GM21737 (cell line): ENCODE measurements around the gene EXT2.

Experiments used
- ATAC-seq: cut with Tn5 transposase; IDR thresholded peaks from one replicate; pipeline ENCODE4 v1.9.1; 2021; ENCODE audit warnings: mild to moderate bottlenecking, moderate library complexity; ENCODE audit not compliant: unreplicated experiment

EXT2 gene

DNA sequence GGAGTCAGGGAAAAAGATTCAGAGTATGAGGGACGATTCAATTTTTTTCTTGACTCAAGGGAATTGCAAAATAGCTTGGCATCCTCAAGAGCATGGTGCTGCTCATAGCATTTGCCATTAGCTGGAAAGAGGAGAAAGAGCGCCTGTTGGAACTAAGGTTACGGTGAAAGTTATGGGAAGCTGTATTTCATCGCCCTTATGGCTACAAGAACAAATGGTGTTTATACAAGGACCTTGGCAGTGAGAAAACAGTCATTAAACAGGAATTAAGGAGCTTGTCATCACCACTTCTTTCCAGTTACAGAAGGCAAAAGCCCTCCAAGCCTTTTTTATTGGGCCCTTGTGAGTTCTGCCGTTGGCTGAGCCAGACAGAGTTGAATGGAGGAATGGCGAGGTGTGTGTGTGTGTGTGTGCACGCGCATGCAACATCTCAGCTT, 140.3 kb downstream of the EXT2 start:
- no peak for ATAC-seq

DNA sequence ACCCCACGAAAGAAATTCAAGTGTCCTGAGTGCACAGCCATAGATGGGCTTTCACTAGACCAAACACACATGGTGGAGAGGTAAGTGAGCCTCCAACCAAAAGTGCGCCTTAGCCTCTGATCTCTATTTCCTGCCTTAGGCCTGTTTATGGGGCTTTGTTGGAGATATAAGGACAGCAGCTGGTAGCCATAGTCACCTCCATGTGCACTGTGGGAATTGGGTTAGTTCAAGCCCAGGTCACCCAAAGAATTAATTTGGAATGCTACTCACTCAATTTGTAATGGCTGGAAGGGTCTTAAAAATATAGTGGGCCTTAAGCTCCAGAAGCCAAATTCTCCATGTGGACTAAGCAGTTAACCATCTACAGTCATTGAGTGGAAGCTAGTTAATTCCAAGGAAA, 140.8 kb downstream of the EXT2 start:
- no peak for ATAC-seq

- no peak for ATAC-seq
Observed at GRCh38 chr11:44237156-44237555, 141.7 kb downstream of the EXT2 start.

GRCh38 chr11:44241851-44242250, 146.4 kb downstream of the EXT2 start:
- ATAC-seq = no peak

- no peak for ATAC-seq
Observed at GRCh38 chr11:44243086-44243485, 147.6 kb downstream of the EXT2 start.

- ATAC-seq = no peak
Observed at GRCh38 chr11:44243595-44244343, 148.3 kb downstream of the EXT2 start.

GRCh38 chr11:44244639-44245310, 149.3 kb downstream of the EXT2 start:
- no peak for ATAC-seq

- no peak for ATAC-seq
Observed at GRCh38 chr11:44246726-44247125, 151.2 kb downstream of the EXT2 start.

GRCh38 chr11:44247508-44247907, 152.0 kb downstream of the EXT2 start:
- no peak for ATAC-seq

DNA sequence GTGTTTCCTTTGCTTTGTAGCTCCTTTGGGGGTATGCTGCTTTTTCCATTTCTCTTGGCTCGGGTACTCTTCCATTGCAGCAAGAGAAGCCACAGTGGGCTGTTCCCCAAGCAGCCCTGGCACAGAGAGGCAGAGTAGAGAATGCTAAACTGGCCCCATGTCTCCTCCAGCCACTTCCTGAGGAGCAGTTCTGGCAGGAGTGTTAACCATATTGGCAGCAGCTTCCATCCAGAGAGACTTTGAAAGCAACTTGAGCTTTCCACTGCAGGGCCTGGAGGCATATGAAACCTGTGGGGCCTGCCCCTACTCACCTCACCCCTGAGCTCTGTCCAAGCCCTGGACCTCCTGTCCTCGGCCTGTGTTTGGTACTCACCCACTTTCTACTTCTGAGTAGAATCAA, 152.6 kb downstream of the EXT2 start:
- ATAC-seq = no peak

DNA sequence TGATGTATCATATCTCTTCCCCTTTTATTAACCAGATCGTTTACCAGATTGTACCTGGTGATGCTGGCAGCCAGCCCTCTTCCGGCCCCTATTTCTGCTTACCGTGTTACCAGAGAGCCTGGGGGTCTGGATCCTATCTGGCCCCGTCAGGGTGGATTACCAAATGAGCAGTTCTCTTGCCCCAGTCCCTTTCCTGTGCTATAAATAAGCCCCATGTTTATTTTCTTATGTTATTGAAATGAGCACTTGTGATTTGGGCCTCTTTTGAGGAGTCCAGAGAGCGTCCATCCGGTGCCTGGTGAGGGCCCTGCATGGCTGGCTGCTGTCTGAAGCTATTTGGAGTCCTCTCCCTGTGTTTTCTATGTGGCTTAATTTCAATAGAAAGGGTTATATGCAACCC, 154.9 kb downstream of the EXT2 start:
- no peak for ATAC-seq

- no peak for ATAC-seq
Observed at GRCh38 chr11:44252999-44253602, 157.6 kb downstream of the EXT2 start.

DNA sequence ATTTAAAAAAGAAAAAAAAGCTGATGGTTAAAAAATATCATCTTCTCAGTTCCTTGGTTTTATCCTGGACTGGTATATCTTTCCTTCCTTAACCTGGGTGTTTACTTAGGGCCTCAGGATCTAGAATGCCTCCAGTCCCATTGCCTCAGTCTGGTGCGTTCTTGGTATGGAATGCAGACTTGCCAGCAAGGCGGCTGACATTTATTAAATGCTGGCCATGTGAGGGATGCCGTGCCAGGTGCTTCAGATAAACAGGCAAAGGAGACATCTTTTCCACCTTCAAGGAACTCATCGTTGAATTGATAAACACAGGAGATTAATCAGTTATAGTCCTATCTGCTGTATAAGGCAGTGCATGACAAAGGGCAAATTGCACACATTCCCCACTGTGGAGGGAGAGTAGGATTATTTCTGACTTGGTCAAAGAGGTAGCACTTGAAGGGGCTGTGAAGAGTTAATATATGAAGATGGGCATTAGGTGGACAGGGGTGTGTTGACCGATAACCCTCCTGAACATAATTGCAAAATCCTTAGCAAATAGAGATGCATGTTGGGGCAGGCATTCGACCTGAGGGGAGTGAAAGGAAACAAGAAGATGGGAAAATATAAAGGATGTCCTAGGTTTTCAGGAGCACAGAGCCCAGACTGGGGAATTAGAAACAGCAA, 160.1 kb downstream of the EXT2 start:
- no peak for ATAC-seq

- no peak for ATAC-seq
Observed at GRCh38 chr11:44256673-44257291, 161.3 kb downstream of the EXT2 start.

GRCh38 chr11:44257338-44258189, 162.1 kb downstream of the EXT2 start:
- no peak for ATAC-seq

DNA sequence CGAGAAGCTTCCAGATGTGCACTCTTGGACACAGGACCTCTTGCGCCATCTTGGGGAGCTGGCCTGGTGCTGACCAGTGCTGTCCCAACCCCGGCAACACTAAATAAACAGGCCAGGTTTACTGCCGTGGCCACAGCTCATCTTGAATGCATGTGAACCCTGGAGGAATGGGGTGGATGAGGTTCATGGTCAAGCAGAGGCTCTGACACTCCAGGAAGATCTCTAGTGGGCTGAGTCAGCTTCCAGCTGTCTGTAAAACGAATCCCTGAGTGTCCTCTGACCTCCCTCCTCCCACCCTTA, 162.7 kb downstream of the EXT2 start:
- no peak for ATAC-seq

DNA sequence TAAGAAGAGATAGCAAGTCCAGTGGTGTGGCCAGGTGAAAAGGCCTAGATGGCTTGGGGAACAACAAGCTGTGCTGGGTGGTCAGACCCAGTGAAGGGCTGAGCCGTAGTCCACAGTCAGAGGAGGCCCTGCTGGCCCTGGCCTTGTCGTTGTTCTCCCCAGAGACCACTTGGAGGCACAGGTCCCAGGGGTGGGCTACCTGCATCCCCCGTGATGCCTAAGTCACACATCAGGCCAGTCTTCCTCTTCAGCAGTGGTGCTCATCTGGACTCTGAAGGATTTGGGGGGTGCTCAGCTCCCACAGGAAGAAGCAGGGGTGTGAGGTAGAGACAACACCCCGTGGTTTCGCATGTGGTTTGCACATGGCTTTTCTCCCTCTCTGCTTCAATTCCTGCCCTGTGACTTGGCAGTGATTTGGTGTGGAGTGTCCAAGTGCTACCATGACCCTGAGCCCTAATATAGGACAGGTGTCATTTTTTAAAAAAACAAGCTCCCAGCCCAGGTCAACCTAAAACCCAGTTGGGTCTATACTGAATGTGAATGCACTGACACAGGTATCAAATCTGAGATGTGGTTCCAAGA, 163.5 kb downstream of the EXT2 start:
- ATAC-seq = no peak

- no peak for ATAC-seq
Observed at GRCh38 chr11:44260081-44260480, 164.6 kb downstream of the EXT2 start.

DNA sequence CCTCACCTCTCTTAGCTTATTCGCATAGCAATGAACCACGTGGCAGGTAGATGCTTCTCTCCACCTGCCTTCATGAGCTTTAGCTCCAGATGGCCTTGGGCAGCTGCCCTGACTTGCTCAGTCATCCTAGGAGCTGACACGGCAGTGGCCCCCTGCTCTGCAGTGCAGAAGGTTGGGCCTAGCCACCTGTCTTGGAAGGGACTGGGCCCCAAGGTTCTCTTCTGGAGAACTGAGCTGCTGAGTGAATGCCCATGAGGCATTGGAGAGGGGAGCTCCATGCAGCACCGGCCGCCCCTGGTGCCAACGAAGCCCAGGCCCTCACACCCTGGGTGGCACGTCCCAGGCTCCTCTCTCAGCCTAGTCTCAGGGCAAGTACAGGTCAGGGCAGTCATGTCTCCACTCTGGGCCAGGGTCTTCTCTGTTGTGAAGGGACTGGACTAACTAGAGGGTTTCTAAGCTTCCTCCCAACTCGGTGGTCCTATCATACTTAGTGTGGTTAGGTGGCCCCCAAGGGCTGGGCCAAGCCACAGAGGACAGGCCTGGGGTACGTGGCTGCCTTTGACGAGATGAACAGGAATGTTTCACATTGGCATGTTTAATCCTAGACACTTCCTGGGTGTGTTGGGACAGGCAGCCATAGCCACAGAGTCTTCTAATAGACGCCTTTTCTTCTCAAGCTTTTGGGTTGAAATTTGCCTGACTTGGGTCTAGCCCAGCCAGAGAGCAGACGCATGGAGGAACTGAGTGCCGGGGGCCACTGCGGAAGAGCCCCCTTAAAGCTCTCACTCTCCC, 166.5 kb downstream of the EXT2 start:
- ATAC-seq = no peak
